GM18505 (cell line): ENCODE measurements around the gene SUPT3H.
"Not testable (repeated sequence)": the region's sequence is repeated elsewhere in the genome, so short reads cannot be mapped to it uniquely, and the experiment has no call there.

Source experiments
- ATAC-seq: cut with Tn5 transposase; IDR thresholded peaks from one replicate; pipeline ENCODE4 v1.9.1; 2021; ENCODE audit not compliant: unreplicated experiment
- POLR2A ChIP-seq: IDR thresholded peaks from 4 replicates; pipeline ENCODE4 v1.6.1; 2011; ENCODE audit warnings: borderline replicate concordance; ENCODE audit not compliant: insufficient read depth, insufficient read length; ENCODE audit errors: extremely low read depth

SUPT3H gene

DNA sequence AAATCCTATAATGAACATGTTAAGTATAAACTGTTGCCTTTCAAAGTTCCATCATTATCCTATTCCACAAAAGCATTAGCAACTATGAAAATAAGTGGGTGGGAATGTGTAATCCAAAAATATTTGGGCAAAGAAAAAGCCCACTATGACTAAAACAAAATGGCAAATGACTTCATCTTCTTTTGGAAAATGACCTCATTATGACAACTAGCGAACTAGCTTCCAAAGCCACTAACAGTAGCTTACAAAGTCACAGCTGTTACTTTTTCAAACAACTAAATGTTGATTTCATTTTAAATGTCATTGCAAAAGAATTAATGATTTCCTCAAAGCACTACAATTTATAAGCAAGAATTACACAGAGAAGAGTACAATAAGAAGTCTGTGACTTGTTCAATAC, 99.4 kb downstream of the SUPT3H start:
- no peak for TF ChIP-seq POLR2A
- ATAC-seq, result no peak

DNA sequence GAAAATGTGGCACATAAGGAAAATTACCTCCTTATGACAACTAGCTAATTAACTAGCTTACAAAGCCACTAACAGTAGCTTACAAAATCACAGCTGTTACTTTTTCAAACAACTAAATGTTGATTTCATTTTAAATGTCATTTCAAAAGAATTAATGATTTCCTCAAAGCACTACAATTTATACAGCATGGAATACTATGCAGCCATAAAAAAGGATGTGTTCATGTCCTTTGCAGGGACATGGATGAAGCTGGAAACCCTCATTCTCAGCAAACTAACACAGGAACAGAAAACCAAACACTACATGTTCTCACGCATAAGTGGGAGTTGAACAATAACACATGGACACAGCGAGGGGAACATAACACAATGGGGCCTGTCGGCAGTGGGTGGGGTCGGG, 100.0 kb downstream of the SUPT3H start:
- ATAC-seq, result not testable (repeated sequence)

DNA sequence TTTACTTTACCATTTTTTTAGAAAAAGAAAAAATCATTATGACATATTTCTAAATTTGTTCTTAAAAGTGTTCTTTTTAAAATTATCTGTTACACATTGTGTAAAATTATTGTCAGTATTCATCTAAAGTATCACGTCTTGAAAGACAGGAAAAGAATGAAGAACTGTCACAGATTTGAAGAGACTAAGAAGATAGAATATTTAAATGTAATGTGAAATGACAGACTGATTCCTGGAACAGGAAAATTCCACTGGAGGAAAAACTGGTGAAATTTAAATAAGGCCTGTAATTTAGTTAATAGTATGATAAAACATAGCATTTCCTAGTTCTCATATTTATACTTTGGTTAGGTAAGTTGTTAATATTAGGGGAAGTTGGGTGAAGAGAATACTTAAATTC, 102.4 kb downstream of the SUPT3H start:
- ATAC-seq, result no peak
- TF ChIP-seq POLR2A, result no peak

DNA sequence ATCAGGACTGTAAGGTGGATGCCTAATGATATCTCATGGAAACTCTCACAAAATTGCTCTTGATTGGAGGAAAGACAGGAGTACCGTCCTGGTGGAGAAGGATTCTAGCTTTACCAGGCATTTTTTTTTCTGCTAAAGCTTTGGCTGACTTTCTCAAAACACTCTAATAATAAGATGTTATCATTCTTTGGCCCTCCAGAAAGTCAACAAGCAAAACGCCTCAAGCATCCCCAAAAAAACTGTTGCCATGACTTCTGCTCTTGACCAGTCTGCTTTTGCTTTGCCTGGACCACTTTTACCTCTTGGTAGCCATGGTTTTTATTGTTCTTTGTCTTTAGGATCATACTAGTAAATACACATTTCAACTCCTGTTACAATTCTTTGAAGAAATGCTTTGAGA, 105.1 kb downstream of the SUPT3H start:
- no peak for ATAC-seq

DNA sequence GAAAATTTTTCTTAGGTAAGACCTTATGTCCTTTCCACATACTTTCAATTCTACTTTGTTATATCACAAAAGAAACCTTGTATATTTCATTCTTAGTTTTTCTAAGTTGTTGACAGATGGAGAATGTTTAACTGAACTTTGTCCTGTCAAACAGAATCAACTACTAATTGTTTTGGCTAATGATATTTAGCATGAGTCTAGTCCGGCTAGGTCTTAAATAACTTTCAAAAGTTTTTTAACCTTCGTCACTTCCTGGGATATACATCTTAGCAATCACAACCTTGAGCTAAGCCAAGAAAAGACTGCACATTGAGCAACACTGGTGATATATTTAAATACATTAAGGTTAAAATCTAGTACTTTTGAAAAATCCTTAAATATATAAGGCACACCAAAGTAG, 112.5 kb downstream of the SUPT3H start:
- ATAC-seq, result no peak
- TF ChIP-seq POLR2A, result no peak

More for the DNA sequence above, 105.1 kb downstream of the SUPT3H start:
- no peak for TF ChIP-seq POLR2A

DNA sequence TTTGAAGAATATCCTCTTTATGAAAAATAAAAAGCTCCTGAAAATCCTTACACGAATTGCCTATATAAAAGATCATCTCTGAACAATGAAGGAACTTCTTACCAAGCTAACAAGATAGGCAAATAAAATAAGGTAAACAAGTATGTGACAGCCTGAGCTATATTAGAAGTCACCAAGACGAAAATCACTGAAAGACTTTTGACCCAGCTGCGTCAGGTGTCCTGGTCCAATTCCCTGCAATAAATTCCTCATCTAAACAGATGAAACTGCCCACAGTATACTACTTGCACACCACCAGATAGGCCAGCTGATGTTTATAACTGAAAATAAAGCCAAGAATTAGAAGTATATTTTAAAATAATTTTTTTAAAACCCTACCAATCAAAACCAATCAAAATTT, 117.0 kb downstream of the SUPT3H start:
- no peak for TF ChIP-seq POLR2A
- no peak for ATAC-seq

DNA sequence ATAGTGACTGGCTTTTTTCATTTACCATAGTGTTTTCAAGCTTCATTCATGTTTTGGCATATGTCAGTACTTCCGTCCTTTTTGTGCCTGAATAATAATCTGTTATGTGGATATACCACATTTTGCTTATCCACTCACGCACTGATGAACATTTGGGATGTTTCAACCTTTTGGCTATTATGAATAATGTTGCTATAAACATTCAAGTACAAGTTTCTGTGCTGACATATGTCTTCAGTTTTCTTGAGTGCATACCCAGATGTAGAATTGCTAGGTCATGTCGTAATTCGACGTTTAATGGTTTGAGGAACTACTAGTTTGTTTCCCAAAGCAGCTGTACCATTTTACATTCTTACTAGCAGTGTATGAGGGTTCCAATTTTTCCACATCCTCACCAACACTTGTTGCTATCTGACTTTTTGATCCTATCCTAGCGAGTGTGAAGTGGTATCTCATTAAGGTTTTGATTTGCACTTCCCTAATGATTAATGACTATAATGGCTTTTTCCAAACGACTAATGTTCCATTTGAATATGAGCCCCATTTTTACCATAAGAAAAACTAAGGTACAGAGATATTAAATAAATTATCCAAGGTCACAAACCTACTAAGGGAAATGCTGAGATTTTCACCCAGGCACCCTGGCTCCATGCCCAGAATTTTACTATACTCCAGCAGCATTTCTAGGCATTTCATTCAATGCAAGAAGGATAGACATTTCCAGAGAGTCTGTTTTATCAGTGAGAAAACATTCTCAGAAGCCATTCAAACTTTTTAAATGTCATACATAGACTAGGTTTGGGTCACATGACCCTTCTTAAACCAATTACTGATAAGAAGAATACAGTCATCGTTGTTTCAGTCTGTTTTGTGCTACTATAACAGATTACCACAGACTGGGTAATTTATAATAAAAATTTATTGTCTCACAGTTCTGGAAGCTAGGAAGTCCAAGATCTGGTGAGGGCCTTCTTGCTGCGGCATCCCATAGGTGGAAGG, 120.7 kb downstream of the SUPT3H start:
- no peak for TF ChIP-seq POLR2A
- no peak for ATAC-seq

DNA sequence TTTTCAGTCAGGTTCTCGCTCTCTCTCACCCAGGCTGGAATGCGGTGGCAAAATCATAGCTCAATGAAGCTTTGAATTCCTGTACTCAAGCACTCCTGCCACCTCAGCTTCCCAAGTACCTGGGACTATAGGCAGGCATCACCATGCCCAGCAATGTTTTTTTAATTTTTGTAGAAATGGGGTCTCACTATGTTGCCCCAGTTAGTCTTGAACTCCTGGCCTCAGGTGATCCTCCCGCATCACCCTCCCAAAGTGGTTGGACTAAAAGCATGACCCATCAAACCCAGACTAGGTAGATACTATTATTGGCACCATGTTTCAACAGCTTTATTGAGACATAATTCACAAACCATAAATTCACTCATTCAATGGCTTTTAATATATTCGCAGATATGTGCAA, 122.3 kb downstream of the SUPT3H start:
- no peak for ATAC-seq
- no peak for TF ChIP-seq POLR2A

DNA sequence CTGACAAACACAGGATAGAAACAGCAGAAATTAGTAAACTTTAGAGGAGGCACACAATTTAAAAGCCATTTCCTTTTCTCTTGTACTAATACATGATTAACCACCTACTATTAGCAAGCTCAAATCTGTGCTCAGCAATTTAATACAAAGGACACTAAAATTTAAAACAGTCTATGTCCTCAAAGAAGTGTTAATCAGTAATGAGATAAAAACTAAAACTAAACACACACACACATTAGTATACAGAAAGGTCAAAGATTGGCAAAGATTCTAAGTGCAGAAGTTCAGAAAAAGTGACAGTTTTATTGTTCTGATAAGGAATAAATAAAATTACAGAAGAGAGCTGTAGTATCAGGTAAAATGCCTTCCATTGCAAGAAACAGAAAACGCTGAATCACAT, 123.5 kb downstream of the SUPT3H start:
- no peak for TF ChIP-seq POLR2A

DNA sequence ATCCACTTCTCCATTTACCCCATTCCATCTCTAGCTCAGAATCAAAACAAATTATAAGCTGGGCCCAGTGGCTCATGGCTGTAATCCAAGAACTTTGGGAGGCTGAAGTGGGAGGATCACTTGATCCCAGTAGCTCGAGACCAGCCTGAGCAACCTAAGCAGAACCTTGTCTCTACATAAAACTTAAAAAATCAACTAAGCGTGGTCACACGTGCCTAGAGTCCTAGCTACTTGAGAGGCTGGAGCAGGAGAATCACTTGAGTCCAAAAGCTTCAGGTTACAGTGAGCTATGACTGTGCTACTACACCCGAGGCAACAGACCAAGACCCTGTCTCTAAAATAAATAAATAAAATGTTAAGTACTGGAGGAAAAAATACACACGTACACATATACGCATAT, 124.3 kb downstream of the SUPT3H start:
- TF ChIP-seq POLR2A, result no peak

More for the DNA sequence above, 123.5 kb downstream of the SUPT3H start:
- no peak for ATAC-seq

DNA sequence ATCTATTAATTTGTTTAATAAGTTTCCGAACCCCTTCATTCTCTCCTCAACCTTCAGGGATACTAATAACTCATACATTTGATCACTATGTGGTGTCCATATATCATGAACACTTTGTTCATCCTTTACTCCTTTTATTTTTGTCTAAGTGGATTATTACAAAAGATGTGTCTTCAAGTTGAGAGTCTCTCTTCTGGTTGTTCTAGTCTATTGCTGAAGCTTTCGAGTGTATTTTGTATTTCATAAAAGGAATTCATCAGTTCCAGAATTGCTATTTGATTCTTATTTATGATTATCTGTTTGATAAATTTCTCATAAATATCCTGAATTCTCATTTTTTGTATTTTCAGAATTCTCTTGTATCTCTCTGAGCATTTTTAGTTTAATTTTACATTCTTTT, 146.1 kb downstream of the SUPT3H start:
- no peak for TF ChIP-seq POLR2A
- no peak for ATAC-seq

More for the DNA sequence above, 124.3 kb downstream of the SUPT3H start:
- no peak for ATAC-seq

DNA sequence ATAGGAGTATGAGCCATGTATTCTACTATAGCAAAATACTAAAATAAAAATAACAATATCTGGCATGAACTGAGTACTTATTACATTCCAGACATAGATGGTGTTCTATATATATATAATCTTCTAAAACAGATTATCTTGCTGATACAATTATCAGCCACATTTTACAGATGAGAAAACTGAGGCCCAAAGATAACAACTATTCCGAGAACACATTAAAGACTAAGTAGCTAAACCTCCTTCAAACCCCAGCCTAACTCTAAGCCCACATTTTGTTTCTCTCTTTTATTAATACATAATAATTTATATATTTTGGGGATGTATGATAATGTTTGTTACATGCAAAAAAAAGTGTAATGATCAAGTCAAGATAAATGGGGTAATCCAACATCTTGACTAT, 148.3 kb downstream of the SUPT3H start:
- TF ChIP-seq POLR2A, result no peak
- ATAC-seq, result no peak

DNA sequence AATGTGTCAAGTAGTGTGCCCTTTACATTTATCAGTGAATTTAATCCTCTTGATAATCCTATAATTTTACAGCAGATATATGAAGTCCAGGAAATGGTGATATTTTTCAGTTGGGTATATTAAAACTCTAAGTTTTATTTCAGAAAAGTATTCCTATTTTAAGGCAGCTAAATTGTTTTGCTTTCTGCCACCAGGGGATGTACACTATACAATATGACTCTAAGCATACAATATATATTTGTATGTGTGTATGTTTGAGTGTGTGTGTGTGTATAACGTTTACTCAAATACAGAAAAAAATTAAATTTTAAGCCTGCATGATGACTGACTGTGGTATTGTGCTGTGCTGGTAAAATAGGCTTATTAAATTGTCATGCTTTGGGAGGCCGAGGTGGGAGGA, 151.7 kb downstream of the SUPT3H start:
- TF ChIP-seq POLR2A, result no peak
- ATAC-seq, result no peak

DNA sequence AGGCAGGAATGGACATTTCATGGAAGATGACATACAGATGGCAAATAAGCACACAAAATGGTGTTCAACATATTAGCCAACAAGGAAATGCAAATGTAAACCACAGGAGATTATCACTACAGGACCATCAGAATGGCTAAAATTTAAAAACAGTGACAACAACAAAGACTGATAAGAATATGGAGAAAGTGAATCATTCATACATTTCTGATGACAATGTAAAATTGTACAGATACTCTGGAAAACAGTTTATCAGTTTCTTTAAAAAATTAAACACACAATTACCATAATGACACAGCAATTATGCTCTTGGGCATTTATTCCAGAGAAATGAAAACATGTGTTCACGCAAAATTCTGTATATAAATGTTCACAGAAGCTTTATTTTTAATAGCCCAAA, 155.4 kb downstream of the SUPT3H start:
- no peak for TF ChIP-seq POLR2A

More for the DNA sequence above, 155.4 kb downstream of the SUPT3H start:
- no peak for ATAC-seq
